NCI-H82 (cell line): ENCODE measurements around the gene ZBTB44.
"Not testable (repeated sequence)": the region's sequence is repeated elsewhere in the genome, so short reads cannot be mapped to it uniquely, and the experiment has no call there.

Source experiments
- DNase-seq: peaks from one replicate; lab custom pipeline; 2025; lab: John Stamatoyannopoulos, UW

ZBTB44 gene

DNA sequence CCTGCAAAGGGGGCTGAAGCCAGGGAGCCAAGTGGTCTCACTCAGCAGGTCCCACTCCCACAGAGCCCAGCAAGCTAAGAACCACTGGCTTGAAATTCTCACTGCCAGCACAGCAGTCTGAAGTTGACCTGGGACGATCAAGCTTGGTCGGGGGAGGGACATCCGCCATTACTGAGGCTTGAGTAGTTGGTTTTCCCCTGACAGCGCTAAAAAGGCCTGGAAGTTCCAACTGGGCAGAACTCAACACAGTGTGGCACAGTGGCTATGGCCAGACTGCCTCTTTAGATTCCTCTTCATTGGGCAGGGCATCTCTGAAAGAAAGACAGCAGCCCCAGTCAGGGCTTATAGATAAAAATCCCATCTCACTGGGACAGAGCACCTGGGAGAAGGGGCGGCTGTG lies 64.8 kb downstream of the ZBTB44 start:
- not testable (repeated sequence) for DNase-seq

DNA sequence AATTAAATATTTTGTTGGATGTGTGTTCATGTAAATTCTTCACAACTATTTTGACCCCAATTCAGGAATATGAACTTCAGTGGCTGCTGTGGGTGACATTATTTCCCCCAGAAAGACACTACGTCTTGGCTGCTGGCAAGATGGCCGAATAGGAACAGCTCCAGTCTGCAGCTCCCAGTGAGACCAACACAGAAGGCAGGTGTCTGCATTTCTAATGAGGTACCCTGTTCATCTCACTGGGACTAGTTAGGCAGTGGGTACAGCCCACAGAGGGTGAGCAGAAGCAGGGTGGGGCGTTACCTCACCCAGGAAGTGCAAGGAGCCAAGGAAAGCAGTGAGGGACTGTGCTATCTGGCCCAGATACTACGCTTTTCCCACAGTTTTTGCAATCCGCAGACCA lies 65.3 kb downstream of the ZBTB44 start:
- no peak for DNase-seq

DNA sequence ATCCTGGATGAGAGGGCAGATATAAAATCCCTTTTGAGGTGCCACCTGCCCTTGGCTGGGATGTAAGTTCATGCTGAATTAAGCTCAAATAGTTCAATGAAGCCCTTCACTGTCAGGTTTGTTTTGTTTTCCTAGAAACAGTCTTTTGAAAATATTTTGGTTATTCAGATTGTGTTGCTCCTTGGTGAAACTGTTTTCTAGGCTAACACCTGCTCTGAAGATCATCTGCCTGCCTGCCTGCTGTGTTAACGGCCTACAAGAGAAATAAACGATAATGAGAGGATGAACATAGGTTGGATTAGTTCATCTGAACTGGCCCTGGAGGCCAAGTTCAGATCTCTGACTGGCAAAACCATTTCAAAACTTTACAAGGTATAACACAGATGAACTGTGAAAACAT lies 67.4 kb downstream of the ZBTB44 start:
- DNase-seq = no peak

DNA sequence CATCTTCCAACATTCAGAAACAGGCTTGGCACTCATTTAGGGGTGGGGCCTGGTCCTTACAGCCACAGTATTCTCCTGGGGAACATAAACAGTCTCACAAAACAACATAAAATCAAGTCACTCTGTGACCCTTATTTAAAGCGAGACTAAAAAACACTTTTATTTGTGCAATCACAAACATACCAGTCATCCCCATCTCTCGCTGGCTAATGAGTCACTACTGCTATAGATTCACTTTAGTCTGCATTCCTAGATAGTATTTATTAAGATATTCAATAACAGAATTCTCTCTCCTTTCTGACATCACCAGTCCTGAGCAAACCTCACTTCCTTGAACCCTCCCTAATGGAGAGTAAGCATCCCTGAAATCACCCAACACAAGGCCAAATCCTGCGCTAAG lies 68.0 kb downstream of the ZBTB44 start:
- DNase-seq = no peak

DNA sequence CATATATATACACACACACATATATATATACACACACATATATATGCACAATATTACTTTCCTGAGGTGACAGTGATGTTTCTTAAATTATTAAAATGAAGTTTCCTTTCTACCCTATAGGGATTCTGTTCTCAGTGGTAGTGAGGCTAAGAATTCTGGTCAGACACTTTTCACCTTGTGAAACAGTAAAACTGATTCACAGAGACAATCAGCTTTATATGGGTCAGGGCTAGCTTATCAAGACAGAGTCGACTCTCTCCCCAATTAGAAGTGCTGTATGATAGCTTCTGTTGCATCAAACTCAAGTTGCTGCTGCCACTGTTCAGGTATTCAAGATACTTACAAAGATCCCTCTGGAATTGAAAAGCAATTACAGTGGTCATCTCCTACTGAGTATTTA lies 68.4 kb downstream of the ZBTB44 start:
- DNase-seq = no peak

DNA sequence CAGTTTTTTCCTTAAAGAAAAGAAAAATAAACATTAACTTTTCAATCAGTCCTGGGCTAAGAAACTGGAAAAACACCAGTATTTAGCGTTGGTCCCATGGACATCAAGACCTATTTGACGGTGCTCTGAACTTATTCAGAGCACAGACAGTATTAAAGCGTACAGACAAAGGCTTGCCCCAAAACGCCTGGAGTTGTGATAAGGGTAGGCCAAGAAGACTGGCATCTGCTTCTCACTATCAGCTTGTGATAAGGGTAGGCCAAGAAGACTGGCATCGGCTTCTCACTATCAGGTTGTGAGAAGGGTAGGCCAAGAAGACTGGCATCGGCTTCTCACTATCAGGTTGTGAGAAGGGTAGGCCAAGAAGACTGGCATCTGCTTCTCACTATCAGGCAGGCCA lies 69.3 kb downstream of the ZBTB44 start:
- not testable (repeated sequence) for DNase-seq

DNA sequence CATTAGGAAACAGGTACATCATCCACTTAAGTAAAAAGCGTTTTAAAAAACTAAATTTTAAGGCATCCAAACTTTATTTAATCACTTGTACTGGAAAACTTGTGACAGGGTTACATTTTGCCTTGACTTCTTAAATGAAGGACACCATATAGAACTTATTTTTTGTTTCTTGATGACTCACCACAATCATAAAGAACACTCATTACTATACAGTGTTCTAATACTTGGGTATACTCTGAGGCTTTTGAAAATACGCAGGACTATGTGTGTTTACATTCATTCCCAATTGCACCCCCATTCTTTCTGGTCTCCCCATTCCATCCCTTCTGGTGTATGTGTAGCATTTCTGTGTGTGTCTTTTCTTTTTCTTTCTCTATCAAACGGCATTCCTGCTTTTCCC lies 69.9 kb downstream of the ZBTB44 start:
- no peak for DNase-seq

DNA sequence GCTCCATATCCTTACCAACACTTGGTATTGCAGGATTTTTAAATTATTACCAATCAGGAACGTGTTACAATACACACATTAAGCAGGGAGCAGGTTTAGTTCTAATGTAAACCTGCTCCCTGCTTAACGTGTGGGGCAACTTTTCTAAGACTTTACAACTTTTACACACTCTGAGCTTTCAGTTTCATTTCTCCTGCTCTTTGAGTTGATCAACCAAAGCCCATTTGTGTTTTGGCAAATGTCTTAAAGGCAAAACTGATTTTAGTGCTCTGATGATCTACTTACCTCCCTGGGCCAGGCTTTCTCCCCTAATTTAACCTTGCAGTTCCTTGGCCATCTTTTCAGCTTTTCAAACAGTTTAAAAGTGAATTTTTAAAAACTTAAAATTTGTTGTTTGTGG lies 70.9 kb downstream of the ZBTB44 start:
- DNase-seq = no peak

DNA sequence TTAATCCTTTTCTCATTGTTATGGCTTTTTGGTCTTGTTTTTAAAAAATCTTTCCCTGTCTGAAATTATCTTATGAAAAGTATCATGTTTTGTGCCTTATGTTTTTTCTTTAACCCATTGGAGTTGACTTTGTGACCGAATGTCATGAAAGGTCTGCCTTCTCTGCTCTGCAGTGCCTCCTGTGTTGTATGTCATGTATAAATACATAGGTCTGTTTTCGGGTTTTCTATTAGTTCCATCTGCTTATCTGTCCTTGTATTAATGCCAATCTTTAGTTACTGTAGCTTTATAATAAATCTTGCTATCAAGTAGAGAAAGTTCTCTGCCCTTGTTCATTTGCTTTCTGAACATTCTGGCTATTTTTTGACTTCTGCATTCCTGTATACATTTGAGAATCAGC lies 73.0 kb downstream of the ZBTB44 start:
- no peak for DNase-seq

DNA sequence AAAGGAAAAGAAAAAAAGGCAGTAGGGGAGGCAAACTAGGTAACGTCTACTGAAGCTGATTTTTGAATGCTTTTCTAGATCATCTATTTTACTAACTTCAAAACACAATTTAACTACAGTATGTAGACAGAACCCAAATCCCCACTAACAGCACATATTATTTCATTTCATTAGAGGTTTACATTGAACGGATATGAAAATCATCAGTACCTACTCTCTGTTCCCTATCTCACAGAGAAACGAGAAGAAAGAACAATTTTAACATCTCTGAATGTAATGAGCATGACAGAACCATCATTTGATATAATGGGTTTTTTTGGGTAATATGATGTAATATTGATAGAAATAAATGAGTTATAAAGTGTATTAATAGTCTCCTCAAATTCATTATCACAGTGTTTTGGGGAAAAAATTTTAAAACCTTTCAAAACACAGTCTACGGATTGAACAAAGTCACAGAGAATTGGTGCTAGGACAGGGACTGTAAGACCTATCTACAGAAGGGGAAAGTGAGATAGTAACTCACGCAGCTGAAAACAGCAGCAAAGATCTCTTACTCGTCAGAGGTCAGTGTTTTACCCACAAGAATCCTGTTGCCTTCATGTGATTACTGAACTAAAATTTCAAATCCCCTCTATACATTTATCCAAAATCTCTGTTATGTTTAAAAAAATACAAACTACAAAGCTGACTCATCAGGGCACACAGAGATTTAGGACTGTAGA lies 77.3 kb downstream of the ZBTB44 start:
- no peak for DNase-seq

DNA sequence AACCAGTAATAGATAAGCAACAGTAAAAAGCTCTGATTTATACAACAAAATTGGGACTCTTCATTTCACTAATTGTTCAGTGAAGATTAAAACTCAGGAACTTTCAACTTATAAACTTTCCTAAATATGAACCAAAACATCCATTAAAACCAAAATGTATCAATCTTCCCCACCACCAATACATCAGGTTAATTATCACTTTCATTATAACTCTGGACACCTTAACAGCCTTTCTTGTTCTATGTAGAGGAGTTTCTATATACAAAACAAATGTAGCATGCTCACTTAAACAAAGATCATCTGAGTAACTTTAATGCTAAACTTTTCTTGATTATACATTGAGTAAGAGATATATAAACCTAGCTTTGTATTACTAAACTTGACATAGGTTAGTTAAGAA lies 80.4 kb downstream of the ZBTB44 start:
- DNase-seq = no peak

DNA sequence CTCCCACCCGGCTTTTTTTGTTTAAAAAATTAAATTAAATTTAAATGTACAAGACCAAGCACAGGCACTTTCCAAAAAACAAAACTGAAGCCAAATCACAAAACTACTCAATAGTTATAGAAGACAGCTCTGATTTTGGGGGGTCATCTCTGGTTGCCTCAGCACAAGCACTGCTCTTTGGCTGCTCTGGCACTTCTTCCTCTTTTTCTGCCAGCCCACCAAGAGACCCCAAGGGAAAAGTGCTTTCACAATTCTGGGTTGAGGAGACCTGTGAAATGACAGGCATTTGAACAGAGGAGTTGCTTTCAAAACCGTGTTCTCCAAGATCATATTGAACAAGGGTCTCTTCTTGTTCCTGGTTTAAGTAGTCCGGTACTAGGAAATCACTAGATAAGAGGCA lies 80.8 kb downstream of the ZBTB44 start:
- DNase-seq = not testable (repeated sequence)

DNA sequence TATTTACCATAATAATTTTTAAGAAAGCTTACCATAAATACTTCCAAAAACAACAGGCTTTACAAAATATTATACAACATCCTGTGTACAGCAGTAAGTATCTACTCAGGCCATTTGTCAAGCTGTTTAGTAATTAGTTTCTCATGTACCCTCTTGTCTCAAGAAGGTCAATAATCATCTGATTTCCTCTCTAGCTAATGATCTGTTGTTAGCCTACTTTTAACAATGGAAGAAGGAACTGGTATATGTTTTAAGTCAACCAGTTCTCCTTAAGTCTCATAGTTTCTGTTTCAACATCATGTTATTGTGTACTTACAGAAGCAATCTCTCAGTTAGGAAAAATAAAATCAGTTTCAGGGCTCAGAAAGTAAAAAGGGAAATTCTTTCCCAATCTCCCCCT lies 81.2 kb downstream of the ZBTB44 start:
- not testable (repeated sequence) for DNase-seq

DNA sequence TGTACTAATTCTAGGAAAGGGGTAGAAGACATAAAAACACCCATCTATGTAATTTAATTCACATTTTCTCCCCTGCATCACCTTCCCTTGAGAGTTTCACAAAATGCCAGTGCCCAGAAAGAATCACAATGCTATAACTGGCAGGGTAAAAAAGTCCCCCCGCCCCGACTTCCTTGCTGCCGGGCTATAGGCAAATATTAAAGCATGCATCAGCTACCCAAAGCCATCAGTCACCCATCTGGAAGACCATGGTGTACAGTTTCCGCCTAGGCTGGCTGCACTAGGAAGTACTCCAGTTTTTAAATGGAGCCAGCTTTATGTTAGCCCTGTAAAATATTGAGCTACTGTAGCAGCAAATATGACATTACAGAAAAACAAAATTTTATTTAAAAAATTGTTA lies 87.3 kb downstream of the ZBTB44 start:
- no peak for DNase-seq

DNA sequence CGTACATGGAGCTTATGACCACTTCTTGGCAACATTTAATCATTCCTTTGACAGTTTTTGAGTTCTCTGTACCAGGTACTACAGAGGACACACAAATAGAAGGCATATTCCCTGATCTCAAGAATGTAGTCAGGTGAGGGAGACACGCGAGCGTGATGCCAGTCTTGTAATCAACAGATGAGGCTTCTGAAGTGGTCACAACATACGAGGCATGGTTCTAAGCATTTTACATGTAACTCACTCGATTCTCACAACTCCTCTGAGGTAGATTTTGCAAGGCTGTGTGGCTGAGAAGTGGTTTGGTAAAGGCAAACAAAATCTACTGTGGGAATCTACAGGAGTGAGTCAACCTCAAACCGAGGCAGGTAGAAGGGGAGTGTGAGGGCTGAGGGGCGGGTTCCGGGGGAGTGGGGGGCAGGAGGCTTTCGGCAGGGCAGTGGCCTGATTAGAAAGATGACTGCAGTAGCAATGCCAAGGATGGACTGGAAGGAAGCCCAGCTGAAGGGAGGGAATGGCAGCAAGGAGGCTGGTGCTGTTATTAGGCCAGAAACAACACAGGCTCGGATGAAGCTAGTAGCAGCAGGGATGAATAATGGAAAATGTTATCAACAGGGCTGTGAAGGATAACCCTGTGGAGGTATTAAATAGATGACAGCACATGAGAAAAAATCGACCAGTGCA lies 91.3 kb downstream of the ZBTB44 start:
- no peak for DNase-seq

DNA sequence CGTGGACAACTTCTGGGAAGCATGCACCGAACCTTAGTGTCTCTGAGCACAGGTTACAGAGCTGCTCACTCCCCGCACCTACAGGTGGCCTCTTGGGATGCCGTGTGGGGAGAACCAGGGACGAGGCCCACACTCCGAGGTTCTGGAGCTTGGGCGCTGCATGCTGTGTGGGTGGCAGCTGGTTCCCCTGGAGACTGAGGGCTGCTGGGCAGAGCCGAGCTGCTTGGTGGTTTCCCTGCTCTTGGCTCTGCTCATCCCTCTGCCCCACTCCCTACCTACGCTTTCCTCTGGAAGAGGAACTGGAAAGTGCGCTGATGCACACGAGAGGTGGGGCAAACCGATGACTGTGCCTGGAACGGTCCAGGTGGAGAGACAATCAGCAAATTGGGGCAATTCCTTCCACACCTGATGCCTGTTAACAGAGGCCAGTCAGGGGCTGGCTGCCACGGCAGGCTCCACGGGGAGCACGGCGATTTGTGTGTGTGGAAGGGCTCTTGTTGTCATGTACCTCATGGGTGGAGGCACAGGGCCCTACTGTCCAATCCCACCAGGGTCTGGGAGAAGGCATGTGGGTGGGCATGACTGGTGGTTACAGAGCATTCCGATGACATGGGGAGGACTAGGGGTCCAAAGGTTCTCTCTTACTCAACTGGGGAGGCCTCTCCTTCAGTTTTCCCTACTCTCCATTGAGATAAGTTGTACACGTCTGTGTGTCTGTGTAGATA lies 94.2 kb downstream of the ZBTB44 start:
- no peak for DNase-seq

DNA sequence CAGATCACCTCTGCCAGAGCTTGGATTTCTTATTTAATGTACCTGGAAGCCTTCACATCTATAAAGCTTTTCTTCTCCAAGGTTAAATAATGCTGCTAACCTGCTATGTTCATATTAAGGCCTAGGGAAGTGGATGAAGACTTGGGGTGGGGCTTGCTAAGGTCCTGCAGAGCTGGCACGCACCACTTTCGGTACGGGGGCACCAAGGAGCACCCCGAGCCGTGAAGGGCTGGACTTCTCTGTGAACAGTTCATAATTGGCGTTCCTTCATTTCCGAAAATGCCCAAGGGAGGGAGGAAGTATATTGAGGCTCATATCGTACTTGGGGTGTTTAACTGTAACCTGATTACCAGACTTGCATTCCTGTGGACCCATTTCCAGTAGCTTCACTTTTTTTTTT lies 95.6 kb downstream of the ZBTB44 start:
- DNase-seq = no peak

DNA sequence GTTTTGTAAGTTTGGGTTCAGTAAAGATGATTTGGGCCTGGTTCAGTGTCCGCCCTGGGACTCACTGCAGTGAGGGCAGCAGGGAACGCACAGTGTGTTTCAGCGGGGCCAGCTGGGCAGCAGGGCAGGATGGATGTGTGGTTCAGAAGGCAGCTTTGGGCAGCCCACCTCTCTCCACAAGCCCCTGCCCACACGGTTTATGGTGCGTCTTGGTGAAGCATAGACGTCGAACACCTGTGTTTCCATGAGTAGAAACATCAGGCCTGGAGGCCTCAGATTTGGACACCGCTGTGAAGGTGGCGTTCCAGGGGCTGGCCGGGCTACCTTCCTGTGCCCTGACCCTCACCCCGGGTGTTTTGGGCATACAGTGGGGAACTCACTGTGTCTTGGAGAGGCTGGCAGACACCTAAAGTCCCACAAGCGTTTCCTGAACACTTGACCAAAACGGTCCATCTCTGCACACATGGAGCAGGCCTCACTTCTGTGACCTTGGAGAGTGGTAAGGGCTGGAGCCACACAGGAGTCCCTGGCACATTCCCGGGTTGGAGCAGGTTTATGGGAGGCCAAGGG lies 96.1 kb downstream of the ZBTB44 start:
- no peak for DNase-seq

DNA sequence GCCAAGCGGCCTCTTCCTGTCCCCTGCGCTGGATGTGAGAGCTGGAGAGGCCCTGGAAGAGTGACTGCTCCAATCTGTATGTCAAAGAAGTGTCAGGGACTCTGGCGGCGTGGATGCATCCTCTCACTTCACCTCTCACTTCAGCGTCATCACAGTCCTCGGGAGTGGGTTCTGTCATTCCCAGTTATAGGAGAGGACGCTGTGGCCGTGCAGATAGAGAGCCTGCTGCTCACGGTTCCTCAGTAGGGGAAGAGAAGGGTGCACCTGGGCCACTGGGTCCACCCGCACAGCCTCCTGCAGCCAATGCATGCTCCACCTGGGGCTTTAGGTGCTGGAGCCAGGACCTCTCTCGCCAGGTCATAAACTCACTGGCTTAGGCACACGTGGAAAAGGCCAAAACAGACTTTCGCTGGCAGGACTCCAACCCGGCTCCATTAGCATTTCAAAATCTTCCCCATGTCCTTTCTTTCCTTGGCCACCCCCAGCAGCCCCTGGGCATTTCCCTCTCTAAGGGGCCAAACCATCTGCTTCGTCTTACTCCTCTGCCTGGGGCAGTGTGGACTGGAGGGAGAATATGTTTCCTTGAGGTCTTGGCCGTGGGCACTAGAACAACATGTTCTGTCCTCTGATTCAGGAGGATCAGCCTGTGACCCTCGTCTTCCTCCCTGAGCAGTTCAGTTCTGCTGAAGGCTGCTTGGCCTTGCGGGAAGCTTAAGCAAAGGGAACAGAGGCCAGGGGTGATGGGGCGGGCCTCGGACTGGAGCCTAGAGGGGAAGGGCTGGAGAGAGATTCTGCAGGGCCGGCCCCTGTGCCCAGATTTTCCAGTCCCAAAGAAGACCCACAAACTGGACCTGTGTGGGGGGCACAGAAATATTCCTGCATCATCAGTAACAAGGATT lies 97.3 kb downstream of the ZBTB44 start:
- no peak for DNase-seq

DNA sequence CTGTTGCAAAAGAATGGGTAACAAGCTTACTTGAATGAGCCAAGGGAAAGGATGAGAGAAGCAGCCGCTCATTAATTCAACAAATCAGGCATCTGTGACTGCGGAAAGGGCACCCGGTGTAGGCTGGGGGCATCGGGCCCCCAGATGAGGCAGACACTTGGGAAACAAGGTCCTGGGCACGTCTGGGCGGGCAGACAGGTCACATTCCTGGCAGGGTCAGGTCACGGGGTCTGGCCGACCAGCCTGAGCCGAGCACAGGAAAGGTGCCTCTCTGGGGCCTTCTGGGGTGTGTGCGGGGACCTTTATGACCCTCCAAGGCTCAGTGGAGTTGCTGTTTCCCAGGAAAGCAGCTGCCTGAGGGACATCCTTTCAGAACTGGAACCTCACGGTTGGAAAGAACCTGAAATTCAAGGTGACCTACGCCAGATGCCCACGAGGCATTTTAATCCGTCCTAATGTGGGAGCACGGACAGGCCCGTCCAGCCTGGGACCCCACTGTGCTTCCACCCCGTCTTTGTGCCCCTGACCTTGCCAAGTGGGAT lies 98.1 kb downstream of the ZBTB44 start:
- no peak for DNase-seq

DNA sequence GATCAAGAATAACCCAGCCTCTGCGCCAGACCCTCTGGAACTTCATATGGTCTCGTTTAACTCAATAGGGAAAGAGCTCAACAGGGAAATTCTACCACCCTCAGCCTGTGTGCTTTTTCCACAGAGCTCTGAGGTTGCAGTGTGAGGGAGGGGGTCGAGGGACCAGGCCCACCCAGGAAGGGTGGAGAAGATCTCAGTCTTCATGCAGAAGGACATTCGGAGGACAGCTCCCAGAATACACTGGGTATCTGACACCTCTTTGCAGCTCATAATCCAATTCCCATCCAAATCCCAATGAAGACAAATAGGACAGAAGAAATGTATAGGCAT lies 98.5 kb downstream of the ZBTB44 start:
- no peak for DNase-seq
